Suprapubic skin (tissue), 4 donors: ENCODE measurements around the gene FKBP15. TPM values are rescaled to one million over a fixed set of nuclear protein-coding genes. Genes with fewer than 3 reads are reported as not detected.

ENCODE experiments used
- DNase-seq, 2 donors: peaks; one replicate each; pipeline ENCODE4 v3.0.0-alpha.2; 2019; ENCODE audit warnings: low spot score in 2 of 2
- H3K27ac ChIP-seq: fragments of 200-600 bp; sonication (generic); one replicate; pipeline ENCODE4 v1.5.1; 2019
- H3K27me3 ChIP-seq: fragments of 200-600 bp; sonication (generic); one replicate; pipeline ENCODE4 v1.5.1; 2019
- H3K36me3 ChIP-seq: fragments of 200-600 bp; sonication (generic); one replicate; pipeline ENCODE4 v1.5.1; 2019
- H3K4me1 ChIP-seq: fragments of 200-600 bp; sonication (generic); one replicate; pipeline ENCODE4 v1.5.1; 2019
- H3K4me3 ChIP-seq: fragments of 200-600 bp; sonication (generic); one replicate; pipeline ENCODE4 v1.5.1; 2019; ENCODE audit warnings: mild to moderate bottlenecking
- H3K9me3 ChIP-seq: fragments of 200-600 bp; sonication (generic); one replicate; pipeline ENCODE4 v1.5.1; 2019
- CTCF ChIP-seq, 2 donors: fragments of 200-600 bp in 1 of 2; fragments of 450-650 bp in 1 of 2; sonication (generic) in 1 of 2; IDR thresholded peaks; one replicate each; pipeline ENCODE4 v1.5.1; 2016 to 2019; ENCODE audit warnings: antibody characterized with exemption in 2 of 2, mild to moderate bottlenecking in 1 of 2, moderate library complexity in 1 of 2
- EP300 ChIP-seq: sonication (generic); formaldehyde crosslinking; IDR thresholded peaks from one replicate; pipeline ENCODE4 v1.6.1; 2017; ENCODE audit warnings: antibody characterized with exemption
- POLR2A ChIP-seq, 2 donors: fragments of 450-650 bp; IDR thresholded peaks; one replicate each; pipeline ENCODE4 v1.6.1; 2017; ENCODE audit warnings: antibody characterized with exemption in 2 of 2, mild to moderate bottlenecking in 2 of 2, moderate library complexity in 2 of 2
- POLR2AphosphoS5 ChIP-seq, 3 donors: sonication (generic); formaldehyde crosslinking; IDR thresholded peaks; one replicate each; pipeline ENCODE4 v1.6.1; 2017; ENCODE audit warnings: antibody characterized with exemption in 3 of 3
- WGBS: methylation state at CpG from one replicate; pipeline ENCODE4 v1.1.5; 2018; 5-methylcytosine and 5-hydroxymethylcytosine counted together
- total RNA-seq, 4 donors: library from RNA; depleted of rRNA; stranded (reverse); fragments of >200 nt; gene quantifications; one replicate each; pipeline ENCODE4 v1.1.0, GENCODE V29; 2016

FKBP15 gene
- total RNA-seq, 4 donors from 2014 or later: 26.2 to 45.7 (median 30.5) TPM

- DNase-seq: no peak
- 67% methylated on average over 4 of the region's 4 CpGs for WGBS
- H3K27me3 ChIP-seq: no peaks in the 10 kb centered on the region
These were observed 81.8 kb downstream of the FKBP15 start for GRCh38 chr9:113139225-113139829.

GRCh38 chr9:113138760-113139159, 82.3 kb downstream of the FKBP15 start:
- Histone ChIP-seq H3K4me3 (no peak overlapping the region), H3K27me3 (no peaks in the 10 kb centered on the region), H3K9me3 (no peaks in the 10 kb centered on the region), H3K36me3 (no peaks in the 10 kb centered on the region), H3K27ac (no peak overlapping the region), H3K4me1 (peaks cover under 1% of the 10 kb centered on the region)
- no peak for DNase-seq
- TF ChIP-seq POLR2AphosphoS5 (IDR thresholded peaks at IDR 0.05) (no peak), POLR2A (IDR thresholded peaks at IDR 0.05) (no peak), CTCF (IDR thresholded peaks at IDR 0.05) (no peak), EP300 (no peak)
- 60% methylated on average over 3 of the region's 3 CpGs for WGBS

More at GRCh38 chr9:113139225-113139829, 81.8 kb downstream of the FKBP15 start:
- H3K9me3 ChIP-seq: no peaks in the 10 kb centered on the region
- TF ChIP-seq CTCF (IDR thresholded peaks at IDR 0.05): no peak
- TF ChIP-seq POLR2A (IDR thresholded peaks at IDR 0.05): no peak
- TF ChIP-seq EP300: no peak
- TF ChIP-seq POLR2AphosphoS5 (IDR thresholded peaks at IDR 0.05): no peak
- H3K36me3 ChIP-seq: no peaks in the 10 kb centered on the region
- peaks cover 3% of the 10 kb centered on the region for H3K4me1 ChIP-seq
- no peak overlapping the region for H3K4me3 ChIP-seq
- H3K27ac ChIP-seq: no peak overlapping the region

- 63% methylated on average over 8 of the region's 9 CpGs for WGBS
- TF ChIP-seq POLR2AphosphoS5 (IDR thresholded peaks at IDR 0.05): no peak
- TF ChIP-seq EP300: no peak
- no peak for TF ChIP-seq CTCF (IDR thresholded peaks at IDR 0.05)
- TF ChIP-seq POLR2A (IDR thresholded peaks at IDR 0.05): no peak
- H3K4me3 ChIP-seq: no peak overlapping the region
- no peaks in the 10 kb centered on the region for H3K4me1 ChIP-seq
- H3K36me3 ChIP-seq: no peaks in the 10 kb centered on the region
- H3K9me3 ChIP-seq: no peaks in the 10 kb centered on the region
- H3K27ac ChIP-seq: no peak overlapping the region
- no peaks in the 10 kb centered on the region for H3K27me3 ChIP-seq
- DNase-seq: no peak
These were observed 83.6 kb downstream of the FKBP15 start for GRCh38 chr9:113137196-113138168.

- peaks cover 3% of the 10 kb centered on the region for H3K27me3 ChIP-seq
- H3K4me3 ChIP-seq: no peak overlapping the region
- H3K4me1 ChIP-seq: no peaks in the 10 kb centered on the region
- DNase-seq: no peak
- 13% methylated on average over 3 of the region's 3 CpGs for WGBS
- no peaks in the 10 kb centered on the region for H3K36me3 ChIP-seq
- H3K27ac ChIP-seq: no peak overlapping the region
- TF ChIP-seq CTCF (IDR thresholded peaks at IDR 0.05): no peak
- no peak for TF ChIP-seq POLR2A (IDR thresholded peaks at IDR 0.05)
- no peak for TF ChIP-seq EP300
- no peak for TF ChIP-seq POLR2AphosphoS5 (IDR thresholded peaks at IDR 0.05)
- no peaks in the 10 kb centered on the region for H3K9me3 ChIP-seq
These were observed 89.4 kb downstream of the FKBP15 start for GRCh38 chr9:113131689-113132151.

- WGBS: 49% methylated on average over 4 of the region's 4 CpGs
- DNase-seq: no peak
- H3K27me3 ChIP-seq: peaks cover 3% of the 10 kb centered on the region
These were observed 91.2 kb downstream of the FKBP15 start for GRCh38 chr9:113129884-113130283.

More at GRCh38 chr9:113129884-113130283, 91.2 kb downstream of the FKBP15 start:
- Histone ChIP-seq H3K4me1 (no peaks in the 10 kb centered on the region), H3K4me3 (no peak overlapping the region), H3K27ac (no peak overlapping the region), H3K9me3 (no peaks in the 10 kb centered on the region), H3K36me3 (no peaks in the 10 kb centered on the region)
- TF ChIP-seq POLR2AphosphoS5 (IDR thresholded peaks at IDR 0.05) (no peak), CTCF (IDR thresholded peaks at IDR 0.05) (no peak), EP300 (no peak), POLR2A (IDR thresholded peaks at IDR 0.05) (no peak)
